T-helper 1 cell (primary cell): ENCODE data around the gene ZBTB7B.

Source experiments
- DNase-seq, 5 donors: peaks; one replicate each; pipeline ENCODE4 v3.0.0-alpha.2; 2012 to 2020
- total RNA-seq, 4 donors: gene quantifications; one replicate each; lab custom pipeline; 2026; lab: John Stamatoyannopoulos, UW

The ZBTB7B gene
- total RNA-seq: 53.3 to 70.4 (median 64.7) reads per million in 4 donors

DNA sequence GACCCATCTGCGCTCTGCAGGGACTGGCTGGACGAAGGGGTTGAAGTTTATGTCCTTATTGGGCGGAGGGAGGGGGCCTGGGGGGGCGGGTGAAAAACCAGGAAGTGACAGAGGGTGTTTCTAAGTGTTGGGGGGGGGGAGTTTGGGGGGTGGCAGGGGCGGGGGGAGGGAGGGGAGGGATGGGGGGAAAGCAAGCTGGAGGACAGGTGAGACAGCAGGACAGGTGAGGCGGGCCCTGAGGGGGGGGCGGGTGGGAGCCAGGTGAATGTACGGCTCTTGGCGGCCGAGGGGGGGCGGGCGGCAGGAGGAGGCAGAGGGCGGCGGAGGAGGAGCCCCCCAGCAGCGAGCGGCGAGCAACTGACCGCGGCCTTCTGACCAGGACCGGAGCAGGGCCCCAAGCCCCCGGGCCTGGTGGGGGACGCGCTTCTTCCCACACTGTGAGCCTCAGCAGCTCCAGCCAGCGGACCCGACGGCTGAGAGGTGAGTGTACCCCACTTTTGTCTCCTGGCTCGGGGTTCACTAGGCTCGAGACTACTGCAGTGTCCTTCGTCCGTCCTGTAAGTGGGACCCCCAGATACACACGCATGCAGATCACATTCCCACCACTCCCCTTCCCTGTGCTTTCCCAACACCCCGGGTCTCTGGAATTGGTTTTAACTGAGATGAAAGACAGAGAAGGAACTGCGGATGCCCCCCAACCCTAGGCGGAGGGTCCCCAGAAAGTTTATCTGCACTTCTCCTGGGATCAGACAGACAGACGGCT lies at the start of gene ZBTB7B:
TSS of gene ZBTB7B (plus strand) at position 339 of the 763 bp plus-strand sequence. CDS start 11,859 bp downstream, outside the sequence.
- DNase-seq: no peak

DNA sequence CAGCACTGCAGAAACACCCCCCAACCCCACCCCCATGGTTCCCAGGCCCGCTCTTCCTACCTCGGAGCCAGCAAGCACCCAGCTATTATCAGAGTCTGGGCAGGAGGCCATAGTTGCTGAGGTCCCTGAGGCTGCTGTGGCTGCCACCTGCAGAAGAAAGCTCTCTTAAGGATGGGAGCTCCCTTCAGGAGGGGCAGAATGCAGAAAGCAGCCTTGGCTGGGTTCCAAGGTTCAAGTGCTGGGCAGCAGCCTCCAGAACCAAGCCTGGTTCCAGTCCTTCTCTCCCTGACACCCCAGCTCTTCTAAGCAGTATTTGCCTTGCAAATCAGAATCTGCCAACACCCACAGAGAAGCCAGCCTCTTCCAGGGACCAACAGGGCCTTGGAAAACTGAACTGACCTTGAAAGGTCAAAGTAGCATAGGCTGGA lies 49.0 kb upstream of the ZBTB7B start:
- no peak for DNase-seq

- no peak for DNase-seq
These were observed 48.1 kb upstream of the ZBTB7B start for GRCh38 chr1:154954541-154954940.

DNA sequence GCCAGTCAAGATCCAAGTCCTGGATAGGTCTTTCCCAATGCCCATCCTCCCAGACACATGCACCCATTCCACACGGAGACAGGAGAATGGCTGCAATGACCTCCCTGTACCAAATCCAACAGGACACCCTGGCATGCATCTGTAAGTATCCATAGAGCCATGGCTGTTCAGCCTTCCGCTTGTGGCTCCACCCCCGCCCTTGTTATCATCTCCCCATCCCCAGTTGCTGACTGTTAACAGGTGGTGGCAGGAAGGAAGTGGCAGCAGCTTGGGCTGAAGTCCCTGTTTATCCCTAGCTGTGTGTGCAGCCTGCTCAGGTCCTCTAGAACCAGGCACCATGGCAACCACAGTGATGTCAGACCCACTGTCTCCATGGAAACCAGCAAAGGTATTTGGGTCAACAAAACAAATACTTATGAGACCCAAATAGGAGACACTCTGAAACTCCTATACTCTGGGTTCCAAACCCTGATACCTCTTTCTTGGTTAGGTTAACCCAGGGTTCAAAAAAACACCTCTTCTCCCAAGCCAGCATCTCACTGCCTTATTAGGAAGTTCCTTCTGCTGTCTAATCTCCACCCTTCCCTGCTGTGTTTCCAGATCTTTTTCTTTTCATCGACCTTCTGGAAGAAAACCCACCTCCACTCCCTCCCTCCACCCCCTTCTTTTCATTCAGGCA lies 47.4 kb upstream of the ZBTB7B start:
- peak; percentile 88 to 97 (median 95) for DNase-seq

- peak; percentile 61 to 89 (median 71) for DNase-seq
These were observed 46.7 kb upstream of the ZBTB7B start, which contains the start of gene PBXIP1 for GRCh38 chr1:154955718-154956543. Gene PBXIP1, minus strand, starts transcription at chr1:154956099. Its CDS starts 2,378 bp downstream, at chr1:154953721.

- DNase-seq: no peak
These were observed 46.1 kb upstream of the ZBTB7B start for GRCh38 chr1:154956544-154956941.

DNA sequence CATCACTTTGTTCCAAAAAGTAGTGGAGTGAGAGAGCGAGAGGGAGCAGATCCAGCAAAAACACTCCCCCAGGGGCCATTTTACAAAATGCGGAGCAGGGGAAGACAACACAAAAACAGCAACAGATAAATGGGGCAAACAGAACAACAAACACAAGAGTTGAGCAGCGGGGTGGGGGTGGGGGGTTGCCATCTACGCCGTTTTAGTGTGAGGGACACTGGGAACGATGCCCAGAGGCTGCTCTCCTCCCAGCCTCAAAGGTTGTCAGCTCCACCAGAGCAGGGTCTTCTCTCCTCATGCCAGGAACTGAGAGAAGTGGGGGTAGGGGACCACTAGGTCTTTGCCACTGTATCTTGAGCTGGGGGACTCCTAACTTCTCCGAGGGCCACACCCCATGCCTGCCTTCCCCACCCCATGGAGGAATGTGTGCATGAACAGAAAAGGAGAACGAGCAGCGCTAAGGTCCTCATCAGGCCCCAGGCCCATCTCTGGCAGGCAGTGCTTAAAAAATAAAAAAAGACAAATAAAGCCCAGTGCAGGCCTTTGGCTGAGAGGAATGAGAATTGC lies 45.4 kb upstream of the ZBTB7B start:
- no peak for DNase-seq

DNA sequence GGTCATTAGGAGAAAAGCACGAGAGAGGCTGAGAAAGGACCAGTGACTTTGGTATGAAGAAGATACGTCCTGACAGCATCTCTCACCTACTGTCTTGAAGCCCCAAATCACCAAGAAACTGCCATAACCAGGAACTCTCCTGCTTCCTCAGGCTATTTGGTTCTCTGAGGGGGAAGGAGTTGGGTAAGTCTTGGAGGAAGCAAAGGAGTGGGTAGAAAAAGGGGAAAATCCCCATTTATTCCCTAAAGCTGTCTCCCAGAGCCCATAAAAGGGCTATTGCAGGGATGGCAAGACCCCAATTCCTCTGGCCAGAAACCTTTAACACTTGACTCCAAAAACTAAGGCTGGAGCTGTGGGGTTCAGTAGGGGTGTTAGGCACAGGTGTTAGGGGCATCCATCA lies 44.6 kb upstream of the ZBTB7B start:
- DNase-seq: no peak

DNA sequence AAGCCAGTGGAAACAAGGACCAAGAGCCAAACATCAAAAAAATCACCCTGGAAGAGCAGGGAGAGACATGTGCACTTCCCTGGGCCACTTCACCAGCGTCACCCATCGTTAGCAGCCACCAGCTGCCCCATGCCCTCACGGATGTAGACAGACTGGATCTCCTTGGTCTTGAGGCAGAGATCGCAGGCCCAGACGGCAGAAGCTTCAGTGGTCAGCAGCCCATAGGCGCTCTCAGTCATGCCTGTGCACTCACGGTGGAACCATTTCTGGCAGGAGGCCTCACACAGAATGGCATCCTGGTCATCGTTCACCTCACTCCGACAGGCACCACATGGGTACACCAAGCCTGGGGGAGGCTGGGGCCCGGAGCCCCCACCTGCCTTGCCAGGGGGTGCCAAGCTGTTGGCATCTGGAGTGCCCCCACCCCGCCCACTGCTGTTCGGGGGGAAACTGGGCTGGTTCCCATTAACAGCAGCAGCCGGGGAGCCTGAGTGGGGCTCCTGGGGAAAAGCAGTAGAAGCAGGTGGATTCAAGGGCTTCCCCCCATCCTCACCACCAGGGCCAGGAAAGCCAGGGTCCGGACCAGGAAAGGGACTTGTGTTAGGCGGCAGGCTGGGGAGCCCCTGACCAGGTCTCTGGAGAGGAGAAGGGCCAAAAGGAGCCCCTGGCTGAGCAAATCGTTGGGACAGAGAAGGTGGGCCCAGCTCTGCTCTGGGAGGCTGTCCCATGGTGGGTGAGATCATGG lies 43.7 kb upstream of the ZBTB7B start:
- no peak for DNase-seq

DNA sequence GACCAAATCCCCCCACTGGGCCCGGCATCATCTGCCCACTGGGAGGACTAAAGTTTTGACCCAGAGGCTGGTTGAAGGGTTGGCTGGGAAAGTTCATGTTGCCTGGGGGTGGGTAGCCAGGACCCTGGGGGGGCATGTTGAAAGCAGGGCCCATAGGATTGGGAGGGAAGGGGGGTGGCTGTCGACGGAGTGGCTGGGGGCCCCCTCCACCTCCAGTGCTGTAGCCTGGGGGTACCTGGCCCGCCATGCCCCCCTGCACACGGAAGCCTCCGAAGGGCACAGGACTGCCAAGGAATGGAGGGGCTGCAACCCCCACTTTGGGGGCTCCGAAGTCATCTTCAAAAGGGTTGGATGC lies 43.2 kb upstream of the ZBTB7B start:
- no peak for DNase-seq

GRCh38 chr1:154960446-154961136 lies 42.0 kb upstream of the ZBTB7B start:
- no peak for DNase-seq

DNA sequence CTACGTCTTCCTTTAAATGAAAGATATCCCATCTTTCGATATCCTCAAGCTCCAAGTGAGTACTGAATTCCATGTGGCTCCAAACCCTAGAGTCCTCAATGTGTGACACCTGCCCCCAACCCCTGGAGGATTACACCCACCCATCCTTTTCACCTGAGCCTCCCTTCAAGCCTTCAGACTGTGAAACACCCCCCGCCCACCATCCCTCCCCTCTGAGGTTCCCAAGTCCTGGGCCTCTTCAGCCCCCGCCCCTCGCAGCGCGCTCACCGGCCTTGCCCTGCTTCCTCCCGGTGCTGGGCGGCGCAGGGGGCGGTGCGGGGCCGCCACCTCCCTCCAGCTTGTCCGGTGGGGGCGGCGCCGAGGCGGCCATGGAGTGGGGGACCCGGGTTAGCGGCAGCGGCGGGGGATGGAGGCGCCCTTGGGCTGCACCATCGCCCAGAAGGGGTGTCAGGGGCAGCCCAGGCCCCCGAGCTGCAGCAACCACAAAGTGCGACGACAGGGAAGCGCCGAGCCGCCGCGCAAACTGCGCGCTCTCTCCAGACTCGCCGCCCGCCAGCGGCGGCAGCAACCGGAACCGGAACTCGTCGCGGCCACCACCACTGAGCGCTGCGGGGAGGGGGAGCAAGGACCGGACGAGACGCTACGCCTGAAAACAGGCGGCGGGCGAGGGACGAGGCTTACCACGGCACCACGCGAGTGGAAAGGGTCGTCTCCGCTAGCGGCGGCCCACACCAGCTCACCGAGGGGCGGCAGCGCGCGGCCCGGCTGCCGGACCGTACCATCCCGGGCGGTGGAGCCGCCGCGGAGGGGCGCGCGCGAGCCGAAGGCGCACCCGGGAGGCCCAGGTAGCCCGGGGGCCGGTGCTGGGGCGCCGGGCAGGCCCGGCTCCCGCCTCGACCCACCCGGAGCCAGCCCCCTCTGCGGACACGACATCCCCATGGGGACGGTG lies 41.1 kb upstream of the ZBTB7B start, which contains the start of gene PYGO2:
TSS of gene PYGO2 (minus strand) at position 576 of the 949 bp plus-strand sequence. CDS start at position 370, 206 bp downstream.
- peak; percentile 72 to 85 (median 76) for DNase-seq

GRCh38 chr1:154962156-154962749 lies 40.3 kb upstream of the ZBTB7B start:
- DNase-seq: no peak

- DNase-seq: no peak
These were observed 39.7 kb upstream of the ZBTB7B start for GRCh38 chr1:154962795-154963330.

DNA sequence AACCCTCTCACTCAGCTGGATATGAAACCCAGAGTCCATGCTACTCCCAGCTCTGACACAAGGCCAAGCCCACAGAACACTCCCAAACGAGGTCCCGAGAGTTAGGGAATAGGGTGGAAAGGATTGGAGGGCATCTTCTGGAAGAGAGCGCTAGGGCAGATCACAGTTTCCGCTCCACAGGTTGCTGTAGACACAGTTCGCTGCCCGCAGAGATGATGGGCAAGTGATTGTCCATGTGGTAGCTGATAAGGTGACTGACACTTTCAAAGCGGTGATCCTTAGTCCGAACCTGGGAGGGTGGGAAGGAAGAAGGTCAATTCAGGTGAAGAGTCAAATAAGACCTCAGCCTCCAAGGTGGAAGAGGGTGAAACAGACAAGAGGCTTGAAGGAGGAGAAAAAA lies 39.0 kb upstream of the ZBTB7B start:
- DNase-seq: no peak

GRCh38 chr1:154964359-154964758 lies 38.2 kb upstream of the ZBTB7B start:
- DNase-seq: no peak

DNA sequence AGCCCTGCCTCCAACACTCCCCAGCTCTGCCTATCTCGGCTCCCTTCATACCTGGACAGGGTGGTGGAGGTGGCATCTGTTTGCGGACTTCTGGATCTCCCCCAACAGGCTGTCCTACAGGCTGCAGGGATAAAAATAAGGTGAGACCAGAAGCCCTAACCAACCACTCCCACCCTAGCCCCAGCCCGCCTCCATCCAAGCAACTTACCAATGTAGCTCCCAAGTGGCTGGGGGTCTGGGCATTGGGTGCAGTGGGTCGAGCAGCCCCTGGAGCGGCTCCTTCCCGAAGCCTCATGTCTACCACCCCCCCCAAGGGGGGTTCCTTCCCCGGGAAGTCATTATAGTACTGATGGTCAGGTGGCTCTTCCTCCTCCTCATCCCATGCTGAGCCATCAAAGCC lies 36.5 kb upstream of the ZBTB7B start:
- no peak for DNase-seq

DNA sequence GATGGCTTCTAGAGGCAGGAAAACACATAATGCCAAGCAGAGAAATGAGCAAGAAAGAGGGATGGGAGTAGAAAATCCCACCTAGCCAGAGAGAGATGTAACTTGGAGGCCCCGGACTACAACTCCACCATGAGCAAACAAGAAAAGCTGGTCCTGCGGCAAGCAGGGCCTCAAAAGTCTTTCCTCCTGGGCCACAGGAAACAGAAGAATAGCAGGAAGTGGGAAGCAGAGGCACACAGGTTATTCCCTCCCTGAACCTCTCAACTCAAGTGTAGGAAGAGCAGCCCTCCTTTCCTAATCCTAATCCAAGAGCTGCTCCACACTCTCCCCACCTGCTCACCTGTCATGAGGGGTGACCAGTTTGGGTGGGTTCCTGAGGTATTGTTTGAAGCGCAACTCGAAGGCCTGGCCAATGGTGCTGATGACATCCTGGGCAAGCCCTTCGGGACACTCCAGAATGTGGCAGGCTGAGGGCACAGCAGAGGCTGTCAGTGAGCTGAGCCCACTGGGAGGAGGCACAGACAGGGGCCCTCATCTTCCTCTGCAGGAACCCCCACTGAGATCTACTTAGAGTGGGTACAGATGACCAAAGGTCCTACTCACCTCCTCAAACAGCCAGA lies 35.2 kb upstream of the ZBTB7B start:
- DNase-seq: no peak

DNA sequence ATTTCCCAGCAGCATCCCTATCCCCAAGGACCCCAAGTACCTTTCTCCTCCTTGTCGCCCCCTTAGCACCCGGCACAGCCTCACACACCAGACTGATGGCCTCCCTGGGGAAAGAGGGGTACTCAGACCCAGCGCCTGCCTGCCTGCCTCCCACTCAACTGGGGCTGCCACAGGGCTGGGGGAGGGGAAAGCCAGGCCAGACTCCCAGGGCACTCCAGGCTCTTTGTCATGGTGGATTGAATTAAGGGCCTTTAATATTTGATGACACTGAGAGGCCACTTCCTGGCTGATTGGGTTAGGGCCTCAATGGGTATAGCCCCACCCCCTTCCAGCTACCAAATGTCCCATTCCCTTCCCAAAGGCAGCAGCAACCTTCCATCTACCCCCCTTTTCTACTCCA lies 33.9 kb upstream of the ZBTB7B start:
- no peak for DNase-seq
